NCI-H146 treated with DMSO at 0.1 percent for 48 hours (cell line): Measurements from ENCODE around the gene NFIX.

Experiments
- DNase-seq: peaks from one replicate; lab custom pipeline; 2025; ENCODE audit not compliant: unreplicated experiment; lab: John Stamatoyannopoulos, UW

Gene NFIX

GRCh38 chr19:12987190-12987589 lies 8.1 kb upstream of the NFIX start:
- DNase-seq: no peak

GRCh38 chr19:12987781-12988180 lies 7.5 kb upstream of the NFIX start:
- no peak for DNase-seq

GRCh38 chr19:12990431-12990830 lies 4.8 kb upstream of the NFIX start:
- DNase-seq: no peak

- no peak for DNase-seq
Measured at GRCh38 chr19:12990853-12991252, 4.4 kb upstream of the NFIX start.

- DNase-seq: no peak
Measured at GRCh38 chr19:12991296-12991695, 4.0 kb upstream of the NFIX start.

- no peak for DNase-seq
Measured at GRCh38 chr19:12992729-12993128, 2.5 kb upstream of the NFIX start.

- no peak for DNase-seq
Measured at GRCh38 chr19:12993562-12993961, 1.7 kb upstream of the NFIX start.

GRCh38 chr19:12995596-12996405 lies 526 bp downstream of the NFIX start:
- DNase-seq: no peak

GRCh38 chr19:12996406-12997094 lies 1.3 kb downstream of the NFIX start:
- DNase-seq: no peak

- no peak for DNase-seq
Measured at GRCh38 chr19:12997179-12997966, 2.1 kb downstream of the NFIX start.

- DNase-seq: no peak
Measured at GRCh38 chr19:12997967-12998940, 3.0 kb downstream of the NFIX start.

GRCh38 chr19:13001166-13001501 lies 5.9 kb downstream of the NFIX start:
- no peak for DNase-seq

GRCh38 chr19:13001502-13002165 lies 6.4 kb downstream of the NFIX start:
- no peak for DNase-seq

- no peak for DNase-seq
Measured at GRCh38 chr19:13002166-13002898, 7.1 kb downstream of the NFIX start.

- DNase-seq: no peak
Measured at GRCh38 chr19:13003081-13003480, 7.8 kb downstream of the NFIX start.

- no peak for DNase-seq
Measured at GRCh38 chr19:13004273-13004672, 9.0 kb downstream of the NFIX start.

- DNase-seq: no peak
Measured at GRCh38 chr19:13005253-13005652, 10.0 kb downstream of the NFIX start.

- no peak for DNase-seq
Measured at GRCh38 chr19:13005861-13006370, 10.6 kb downstream of the NFIX start.
